Activated T-helper 2 cell treated with anti-CD3 and anti-CD28 coated beads, Interferon-gamma antibody, Interleukin-2, Interleukin-4, amounts not matched to agents 10 μg/mL and 5 μg/mL and 100 μg/mL, durations not matched to agents 14 hours and 24 hours and 36 hours (primary cell): Measurements from ENCODE around the gene OR2AG2. TPM values are rescaled to one million over a fixed set of nuclear protein-coding genes. Genes with fewer than 3 reads are reported as not detected.

Experiments used
- DNase-seq: peaks from one replicate; pipeline ENCODE4 v3.0.0; 2021; ENCODE audit warnings: low spot score
- H3K27ac Mint-ChIP-seq: one replicate; pipeline ENCODE4 v1.8.0; 2021; ENCODE audit warnings: mixed read lengths
- H3K27me3 Mint-ChIP-seq: one replicate; pipeline ENCODE4 v1.8.0; 2021; ENCODE audit warnings: low read depth, mixed read lengths
- H3K36me3 Mint-ChIP-seq: one replicate; pipeline ENCODE4 v1.8.0; 2021; ENCODE audit warnings: low read depth, mixed read lengths
- H3K4me1 Mint-ChIP-seq: one replicate; pipeline ENCODE4 v1.8.0; 2021; ENCODE audit warnings: low read depth, mixed read lengths
- H3K4me3 Mint-ChIP-seq: one replicate; pipeline ENCODE4 v1.8.0; 2021; ENCODE audit warnings: low read depth, mild to moderate bottlenecking, moderate library complexity, mixed read lengths
- H3K9me3 Mint-ChIP-seq: one replicate; pipeline ENCODE4 v1.8.0; 2021; ENCODE audit warnings: mixed read lengths
- intact Hi-C: fragments of 100-400 bp; cut with micrococcal nuclease; formaldehyde crosslinking; loops from one replicate; pipeline ENCODE4 v1.15.1; 2023
- total RNA-seq: library from RNA; stranded (reverse); gene quantifications from 2 replicates; pipeline ENCODE4 v1.2.3, GENCODE V29; 2022

OR2AG2 gene
- total RNA-seq, 1 donor from 2014 or later: 0.34 TPM

DNA sequence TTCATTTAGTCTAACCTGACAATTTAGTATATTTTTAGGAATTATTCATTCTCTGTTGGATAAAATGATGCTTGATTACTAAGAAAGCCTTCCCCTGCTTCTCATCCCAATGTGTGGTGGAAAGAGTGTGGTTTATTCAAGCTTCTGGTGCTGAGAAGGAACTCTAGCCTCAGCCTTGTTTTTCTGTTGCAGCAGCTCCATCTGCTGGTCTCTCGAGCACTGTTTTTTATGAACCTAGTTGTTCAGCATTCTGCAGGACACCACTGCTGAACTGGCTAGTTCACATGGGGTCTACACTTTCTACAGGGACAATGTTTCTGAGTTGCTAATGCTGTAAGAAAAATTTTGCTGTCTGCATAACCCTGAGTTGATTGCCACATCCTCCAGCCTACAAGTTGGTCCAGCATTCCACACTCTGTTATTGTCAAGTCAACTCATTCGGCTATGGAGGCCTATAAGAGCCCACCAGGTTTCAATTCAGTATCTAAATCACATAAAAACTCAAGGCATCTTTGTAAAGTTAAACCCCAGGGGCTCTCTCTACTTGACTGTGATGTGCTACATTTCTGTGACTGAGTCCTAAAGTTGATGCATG, 14.3 kb downstream of the OR2AG2 start:
- Mint-ChIP-seq H3K27me3 (peaks cover 6% of the 10 kb centered on the region), H3K36me3 (no peaks in the 10 kb centered on the region), H3K4me1 (peaks cover 3% of the 10 kb centered on the region), H3K9me3 (no peaks in the 10 kb centered on the region), H3K27ac (no peak overlapping the region), H3K4me3 (no peak overlapping the region)
- intact Hi-C loops: loop anchor here (1.0 to 2.0 kb wide), 3 partner anchors 15 to 47 kb away; no protein-coding TSS in a partner anchor
- peak; percentile 39 for DNase-seq

DNA sequence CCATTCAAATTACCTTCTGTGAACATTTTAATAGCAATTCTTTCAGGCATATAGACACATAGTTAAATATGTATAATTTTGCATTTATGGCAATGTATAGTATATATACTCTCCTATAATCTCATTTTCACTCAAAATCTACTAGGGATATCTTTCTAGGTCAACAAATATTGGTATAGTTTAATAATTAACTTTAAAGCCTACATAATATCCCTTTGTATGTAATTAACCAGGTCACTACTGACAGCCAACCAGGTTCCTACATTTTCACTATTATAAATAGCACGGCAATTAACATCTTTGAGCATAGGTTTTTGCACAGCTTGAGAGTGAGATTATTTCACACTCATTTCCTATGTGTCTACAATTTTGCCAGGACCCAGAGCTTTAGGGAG, 15.8 kb downstream of the OR2AG2 start:
- Mint-ChIP-seq H3K27me3 (peaks cover 5% of the 10 kb centered on the region), H3K9me3 (no peaks in the 10 kb centered on the region), H3K36me3 (no peaks in the 10 kb centered on the region), H3K4me3 (no peak overlapping the region), H3K4me1 (peaks cover 3% of the 10 kb centered on the region), H3K27ac (no peak overlapping the region)
- intact Hi-C loops: loop anchor here (2.0 kb wide), 1 partner anchor 45 kb away; no protein-coding TSS in a partner anchor
- no peak for DNase-seq

DNA sequence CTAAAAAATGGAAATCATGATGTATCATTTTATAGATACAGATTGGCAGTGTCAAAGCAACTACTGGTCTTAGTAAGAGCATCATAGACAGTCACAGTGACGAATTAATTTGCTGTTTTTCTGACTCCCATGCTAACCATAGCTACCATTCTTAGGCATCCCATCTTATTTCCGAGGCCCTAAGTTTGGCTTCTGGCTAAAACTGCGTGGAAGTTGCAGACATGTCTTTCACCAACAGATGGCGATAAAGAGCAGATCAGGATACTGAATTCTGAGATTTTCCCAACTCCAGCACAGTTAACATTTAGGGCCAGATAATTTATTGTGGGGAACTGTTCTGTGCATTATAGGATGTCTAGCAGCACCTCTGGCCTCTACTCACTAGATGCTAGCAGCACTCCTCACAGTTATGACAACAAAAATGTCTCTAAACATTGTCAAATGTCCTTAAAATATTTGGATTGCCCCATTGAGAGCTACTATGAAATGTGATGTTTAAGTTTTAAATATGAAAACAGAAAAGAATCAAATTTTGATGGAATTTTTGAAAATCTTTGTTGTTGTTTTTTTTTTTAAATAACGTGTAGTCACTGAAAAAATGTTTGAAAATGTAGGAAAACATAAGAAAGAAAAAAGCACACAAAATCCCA, 16.3 kb downstream of the OR2AG2 start:
- intact Hi-C loops: no loop called here
- H3K4me1 Mint-ChIP-seq: peaks cover 3% of the 10 kb centered on the region
- H3K4me3 Mint-ChIP-seq: no peak overlapping the region
- H3K27ac Mint-ChIP-seq: no peak overlapping the region
- DNase-seq: no peak
- H3K9me3 Mint-ChIP-seq: no peaks in the 10 kb centered on the region
- H3K36me3 Mint-ChIP-seq: no peaks in the 10 kb centered on the region
- H3K27me3 Mint-ChIP-seq: peaks cover 1% of the 10 kb centered on the region

DNA sequence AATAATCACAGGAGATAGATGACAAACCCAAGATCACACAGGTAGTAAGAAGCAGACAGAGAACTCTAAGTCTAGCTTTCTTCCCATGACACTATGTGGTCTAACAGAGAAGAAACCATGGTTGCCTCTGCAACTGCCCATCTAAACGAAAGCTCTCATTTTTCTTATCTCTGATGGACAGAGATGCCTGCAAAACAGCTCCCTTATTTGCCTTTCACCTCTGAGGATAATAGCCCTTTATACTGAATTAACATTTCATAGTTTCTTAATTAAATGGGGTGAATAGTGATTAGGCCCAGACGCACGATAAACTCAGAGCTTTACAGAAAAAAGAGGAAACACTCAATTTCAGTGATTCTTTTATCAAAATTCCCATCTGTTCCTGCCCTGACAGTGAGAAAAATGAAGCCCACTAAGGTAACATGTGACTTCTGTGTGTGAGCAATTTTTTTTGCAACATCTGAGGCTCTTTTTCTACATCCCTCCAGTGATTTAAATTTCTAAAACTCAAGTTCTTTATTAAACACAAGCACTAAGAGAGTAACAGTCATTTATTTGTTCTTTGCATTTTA, 24.6 kb downstream of the OR2AG2 start:
- Mint-ChIP-seq H3K4me1 (peaks cover 17% of the 10 kb centered on the region), H3K27me3 (no peaks in the 10 kb centered on the region), H3K27ac (no peak overlapping the region), H3K4me3 (no peak overlapping the region), H3K36me3 (peaks cover 10% of the 10 kb centered on the region), H3K9me3 (no peaks in the 10 kb centered on the region)
- intact Hi-C loops: loop anchor here (2.0 to 5.0 kb wide), 3 partner anchors 65 to 180 kb away; partner anchors contain the start of genes MRPL17 and ZNF215
- no peak for DNase-seq

DNA sequence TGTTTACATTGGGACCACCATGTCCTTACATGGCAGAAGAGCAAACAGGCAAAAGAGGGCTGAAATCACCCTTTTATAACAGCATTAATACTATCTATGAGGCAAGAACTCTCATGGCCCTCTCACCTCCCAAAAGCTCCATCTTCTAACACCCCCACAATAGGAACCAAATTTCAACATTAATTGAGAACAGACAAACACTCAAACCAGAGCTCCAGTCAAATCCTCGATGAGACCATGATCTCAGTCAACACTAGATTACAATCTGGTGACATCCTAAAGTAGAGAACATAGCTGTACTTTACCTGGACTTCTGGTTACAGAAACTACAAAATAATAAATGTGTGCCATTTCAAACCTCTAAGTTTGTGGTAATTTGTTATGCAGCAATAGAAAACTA, 25.1 kb downstream of the OR2AG2 start:
- Mint-ChIP-seq H3K27ac (no peak overlapping the region), H3K4me1 (peaks cover 22% of the 10 kb centered on the region), H3K36me3 (peaks cover 16% of the 10 kb centered on the region), H3K27me3 (no peaks in the 10 kb centered on the region), H3K9me3 (no peaks in the 10 kb centered on the region), H3K4me3 (no peak overlapping the region)
- no peak for DNase-seq
- intact Hi-C loops: loop anchor here (2.0 to 5.0 kb wide), 3 partner anchors 64 to 181 kb away; partner anchors contain the start of genes MRPL17 and ZNF215

DNA sequence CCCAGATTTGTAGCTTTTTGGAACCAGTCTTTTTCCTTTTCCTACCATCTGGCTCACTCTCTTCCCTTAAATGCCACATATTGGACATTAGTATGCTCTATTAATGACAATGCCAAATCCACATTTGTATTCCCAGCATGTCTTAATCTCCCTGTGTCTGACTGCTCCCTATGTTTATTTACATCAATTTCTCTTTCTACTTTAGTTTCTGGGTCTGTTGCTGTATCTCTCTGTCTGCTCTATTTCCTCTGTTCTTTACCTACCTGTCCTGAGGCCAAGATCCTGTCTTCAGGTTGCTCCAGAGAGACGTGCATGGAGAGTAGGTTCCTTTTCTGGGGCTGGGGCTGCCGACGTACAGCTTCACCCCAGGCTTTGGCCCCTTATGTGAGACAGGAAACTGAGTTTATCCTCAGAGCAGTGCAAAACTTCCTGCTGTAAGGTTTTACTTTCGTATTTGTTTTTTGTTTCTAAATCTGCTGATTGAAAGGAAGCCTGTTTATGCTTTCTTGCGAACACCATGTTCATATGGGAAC, 25.6 kb downstream of the OR2AG2 start:
- intact Hi-C loops: loop anchor here (2.0 to 5.0 kb wide), 3 partner anchors 64 to 181 kb away; partner anchors contain the start of genes MRPL17 and ZNF215
- peaks cover 24% of the 10 kb centered on the region for H3K4me1 Mint-ChIP-seq
- peak; percentile 49 for DNase-seq
- H3K36me3 Mint-ChIP-seq: peaks cover 17% of the 10 kb centered on the region
- no peak overlapping the region for H3K27ac Mint-ChIP-seq
- no peak overlapping the region for H3K4me3 Mint-ChIP-seq
- H3K27me3 Mint-ChIP-seq: no peaks in the 10 kb centered on the region
- H3K9me3 Mint-ChIP-seq: no peaks in the 10 kb centered on the region

DNA sequence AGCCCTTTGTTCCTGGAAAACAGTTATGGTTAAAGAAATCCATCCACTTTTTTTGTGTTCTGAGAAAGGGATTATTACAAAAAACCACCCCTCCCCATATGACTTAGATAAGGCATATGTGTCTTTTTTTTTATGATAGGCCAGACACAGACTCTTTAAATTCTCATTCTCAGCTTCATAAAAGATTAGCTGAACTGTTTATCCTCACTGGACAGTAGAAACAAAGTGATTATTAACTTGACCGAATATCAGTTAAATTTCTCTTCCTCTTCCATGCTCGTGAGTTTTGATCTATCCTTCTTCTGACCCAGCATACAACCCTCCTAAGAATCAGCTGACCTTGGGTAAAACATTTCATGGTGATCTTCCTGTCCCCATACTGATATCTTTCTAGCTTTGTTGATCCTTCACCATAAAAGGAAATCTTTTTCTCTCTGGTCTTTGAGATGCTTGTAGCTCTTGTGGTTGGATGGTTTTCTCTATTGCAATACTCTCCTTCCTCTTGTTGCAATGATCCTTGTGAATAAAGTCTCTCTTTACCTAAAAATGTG, 26.2 kb downstream of the OR2AG2 start:
- Mint-ChIP-seq H3K9me3 (no peaks in the 10 kb centered on the region), H3K4me3 (no peak overlapping the region), H3K27ac (no peak overlapping the region), H3K36me3 (peaks cover 21% of the 10 kb centered on the region), H3K4me1 (peaks cover 27% of the 10 kb centered on the region), H3K27me3 (no peaks in the 10 kb centered on the region)
- intact Hi-C loops: loop anchor here (2.0 to 5.0 kb wide), 3 partner anchors 63 to 182 kb away; partner anchors contain the start of genes MRPL17 and ZNF215
- no peak for DNase-seq

DNA sequence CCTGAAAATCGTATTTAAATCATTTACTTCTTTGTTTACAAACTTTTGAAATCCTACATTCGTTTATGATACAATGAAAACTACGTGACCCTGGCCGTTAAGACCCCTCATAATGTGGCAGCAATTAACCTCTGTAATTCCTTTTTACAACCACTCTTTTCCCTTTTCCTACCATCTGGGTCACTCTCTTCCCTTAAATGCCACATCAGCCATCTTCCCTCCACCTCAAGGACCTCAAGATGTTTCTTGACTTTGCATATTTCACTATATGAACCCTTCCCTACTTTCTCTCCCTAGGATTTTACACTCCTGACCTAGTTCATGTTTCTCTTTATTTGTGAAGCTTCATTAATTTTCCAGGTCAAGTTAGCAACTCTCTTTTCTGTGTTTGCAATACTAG, 26.8 kb downstream of the OR2AG2 start:
- intact Hi-C loops: loop anchor here (5.0 kb wide), 2 partner anchors 63 to 182 kb away; partner anchors contain the start of genes MRPL17 and ZNF215
- H3K27ac Mint-ChIP-seq: no peak overlapping the region
- H3K4me1 Mint-ChIP-seq: peaks cover 27% of the 10 kb centered on the region
- H3K36me3 Mint-ChIP-seq: peaks cover 21% of the 10 kb centered on the region
- no peak overlapping the region for H3K4me3 Mint-ChIP-seq
- no peaks in the 10 kb centered on the region for H3K9me3 Mint-ChIP-seq
- DNase-seq: no peak
- H3K27me3 Mint-ChIP-seq: no peaks in the 10 kb centered on the region

DNA sequence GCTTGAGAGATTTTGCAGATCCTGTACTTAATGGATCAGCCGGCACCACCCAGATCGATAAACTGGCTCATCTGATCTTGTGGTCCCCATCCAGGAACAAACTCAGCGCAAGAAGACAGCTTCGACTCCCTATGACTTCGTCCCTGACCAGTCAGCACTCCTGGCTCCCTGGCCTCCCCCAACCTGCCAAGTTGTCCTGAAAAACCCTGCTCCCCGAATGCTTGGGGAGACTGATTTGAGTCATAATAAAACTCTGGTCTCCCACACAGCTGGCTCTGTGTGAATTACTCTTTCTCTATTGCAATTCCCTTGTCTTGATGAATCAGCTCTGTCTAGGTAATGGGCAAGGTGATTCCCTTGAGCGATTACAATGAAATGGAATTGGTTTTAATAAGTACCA, 29.5 kb downstream of the OR2AG2 start:
- peak overlapping the region; percentile 77 for H3K4me3 Mint-ChIP-seq
- H3K9me3 Mint-ChIP-seq: no peaks in the 10 kb centered on the region
- intact Hi-C loops: loop anchor here (1.0 to 5.0 kb wide), 2 partner anchors 15 to 115 kb away; no protein-coding TSS in a partner anchor
- peaks cover 39% of the 10 kb centered on the region for H3K36me3 Mint-ChIP-seq
- H3K27ac Mint-ChIP-seq: peak overlapping the region; percentile 54
- DNase-seq: no peak
- no peaks in the 10 kb centered on the region for H3K27me3 Mint-ChIP-seq
- peaks cover 44% of the 10 kb centered on the region for H3K4me1 Mint-ChIP-seq

DNA sequence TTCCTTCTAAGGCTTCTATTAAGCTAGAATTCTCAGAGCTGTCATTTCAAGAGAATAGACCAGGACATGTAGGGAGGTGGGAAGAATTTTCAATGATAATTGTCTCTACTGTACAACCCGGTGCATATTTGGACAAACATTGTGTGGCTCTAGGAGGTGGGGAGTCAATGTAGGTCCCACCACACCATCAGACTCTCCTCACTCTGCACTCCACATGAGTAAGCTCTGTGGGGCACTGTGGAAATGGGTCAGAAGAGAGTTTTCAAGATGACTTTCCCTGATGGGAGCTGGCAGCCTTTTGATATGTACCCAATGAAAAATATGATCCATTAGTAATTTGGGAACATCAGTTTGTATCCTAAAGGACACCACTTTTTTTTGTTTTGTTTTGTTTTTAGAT, 33.2 kb downstream of the OR2AG2 start:
- Mint-ChIP-seq H3K27me3 (no peaks in the 10 kb centered on the region), H3K27ac (peak overlapping the region; percentile 26), H3K36me3 (peaks cover 70% of the 10 kb centered on the region), H3K4me3 (no peak overlapping the region), H3K9me3 (no peaks in the 10 kb centered on the region), H3K4me1 (peaks cover 74% of the 10 kb centered on the region)
- intact Hi-C loops: loop anchor here (1.0 kb wide), 1 partner anchor 19 kb away; no protein-coding TSS in a partner anchor
- no peak for DNase-seq

DNA sequence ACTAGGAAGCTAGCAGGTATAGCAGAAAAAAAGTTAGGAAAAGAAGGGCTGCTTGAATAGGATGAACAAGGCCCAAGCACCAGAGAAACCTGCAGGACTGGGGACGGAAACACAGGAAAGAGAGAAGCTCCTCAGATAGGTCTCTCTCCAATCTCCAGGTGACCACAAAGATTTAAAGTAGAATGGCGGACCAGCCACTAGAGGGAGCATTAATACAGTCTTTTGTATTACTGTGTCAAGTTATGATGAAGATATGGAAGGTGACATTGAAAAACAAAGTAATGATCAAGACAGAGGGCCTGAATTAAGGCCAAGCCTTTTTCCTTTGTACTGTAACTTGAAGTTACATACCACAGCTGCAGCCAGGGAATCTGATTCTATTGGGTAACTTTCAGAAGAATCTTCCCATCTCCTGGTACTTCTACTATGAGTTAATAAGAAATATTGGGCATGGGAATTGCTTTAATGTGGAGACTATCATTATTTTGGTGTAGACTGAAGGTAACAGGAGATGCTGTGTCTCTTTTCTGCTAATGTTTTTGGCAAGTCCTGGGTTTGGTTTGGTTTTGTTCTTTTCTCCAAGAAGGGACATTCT, 33.8 kb downstream of the OR2AG2 start:
- intact Hi-C loops: loop anchor here (1.0 kb wide), 1 partner anchor 19 kb away; no protein-coding TSS in a partner anchor
- H3K27ac Mint-ChIP-seq: peak overlapping the region; percentile 20
- peaks cover 73% of the 10 kb centered on the region for H3K36me3 Mint-ChIP-seq
- no peaks in the 10 kb centered on the region for H3K9me3 Mint-ChIP-seq
- no peaks in the 10 kb centered on the region for H3K27me3 Mint-ChIP-seq
- DNase-seq: peak; percentile 43
- H3K4me3 Mint-ChIP-seq: no peak overlapping the region
- H3K4me1 Mint-ChIP-seq: peaks cover 75% of the 10 kb centered on the region

DNA sequence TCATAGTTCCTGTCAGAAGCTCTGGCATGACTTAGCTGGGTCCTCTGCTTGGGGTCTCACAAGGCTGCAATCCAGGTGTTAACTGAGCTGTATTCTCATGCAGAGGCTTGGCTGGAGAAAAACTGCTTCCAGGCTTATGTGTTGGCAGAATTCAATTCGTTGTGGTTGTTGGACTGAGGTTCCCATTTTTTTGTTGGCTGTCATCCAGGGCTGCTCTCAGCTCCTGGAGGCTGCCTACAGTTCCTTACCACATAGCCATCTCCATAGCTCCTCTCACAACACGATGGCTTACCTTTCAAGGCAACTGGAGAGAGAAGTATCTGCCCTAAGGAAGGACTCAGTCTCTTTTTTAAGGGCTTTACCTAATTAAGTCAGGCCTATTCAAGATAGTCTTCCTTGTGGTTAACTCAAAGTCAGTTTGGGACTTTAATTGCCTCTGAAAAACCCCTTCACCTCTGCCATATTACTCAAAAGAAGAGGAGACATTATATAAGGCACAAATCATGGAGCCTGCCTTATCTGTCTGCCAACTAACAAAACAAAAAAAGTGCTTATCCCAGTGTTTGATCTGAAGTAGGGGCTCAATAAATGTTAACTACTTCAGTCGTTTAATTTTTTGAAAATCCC, 35.2 kb downstream of the OR2AG2 start:
- peaks cover 75% of the 10 kb centered on the region for H3K36me3 Mint-ChIP-seq
- H3K4me1 Mint-ChIP-seq: peaks cover 63% of the 10 kb centered on the region
- no peaks in the 10 kb centered on the region for H3K9me3 Mint-ChIP-seq
- no peak overlapping the region for H3K4me3 Mint-ChIP-seq
- no peak overlapping the region for H3K27ac Mint-ChIP-seq
- no peaks in the 10 kb centered on the region for H3K27me3 Mint-ChIP-seq
- DNase-seq: no peak
- intact Hi-C loops: no loop called here
